K562 (cell line): Measurements from ENCODE around the gene DCAF7. TPM values are rescaled to one million over a fixed set of nuclear protein-coding genes. Genes with fewer than 3 reads are reported as not detected.

Experiments used
- DIDO1 ChIP-seq: fragments of 450-650 bp; IDR thresholded peaks from 2 replicates; pipeline ENCODE4 v1.6.1; 2016; ENCODE audit warnings: low read depth, missing biosample characterization, missing genetic modification characterization
- ESRRB ChIP-seq: fragments of 250-450 bp; sonication (Bioruptor Pico); IDR thresholded peaks from 2 replicates; pipeline ENCODE4 v1.5.0; 2020; ENCODE audit warnings: mild to moderate bottlenecking, moderate library complexity, borderline replicate concordance
- RCOR1 ChIP-seq, 2 experiments: IDR thresholded peaks; 2 replicates each; pipeline ENCODE4 v1.6.1; 2012; ENCODE audit warnings: low read depth in 2 of 2, low read length in 2 of 2, borderline replicate concordance in 1 of 2, improper control_type of control experiment in 1 of 2
- ZNF133 ChIP-seq: fragments of 250-450 bp; sonication (Bioruptor Pico); IDR thresholded peaks from 2 replicates; pipeline ENCODE4 v1.4.0; 2020; ENCODE audit warnings: mild to moderate bottlenecking
- ZNF3 ChIP-seq: fragments of 250-450 bp; sonication (Bioruptor Pico); IDR thresholded peaks from 2 replicates; pipeline ENCODE4 v1.5.0; 2021; ENCODE audit warnings: mild to moderate bottlenecking, moderate library complexity
- ZSCAN29 ChIP-seq: fragments of 450-650 bp; IDR thresholded peaks from 2 replicates; pipeline ENCODE4 v1.6.1; 2017
- polyA plus RNA-seq, 8 experiments: library from polyadenylated mRNA; depleted of rRNA in 4 of 8; stranded (reverse) in 5 of 8; unstranded in 3 of 8; fragments of >200 nt; fragmentation: Nextera tagmentation in 2 of 8; fragmentation: Illumina TruSeq in 1 of 8; extraction: Ambion mirVana in 2 of 8; extraction: Trizol in 1 of 8; gene quantifications; 2 replicates each; pipeline versions ENCODE4 v1.2.1 to v1.2.3, GENCODE V29; 2011 to 2014; ENCODE audit warnings: inconsistent platforms in 1 of 8, missing spikeins in 1 of 8
- total RNA-seq, 7 experiments: library from RNA; depleted of rRNA in 6 of 7; stranded (reverse); fragments of >200 nt in 6 of 7; fragmentation: Illumina TruSeq in 2 of 7; extraction: Trizol in 2 of 7; gene quantifications; 2 replicates each; pipeline versions ENCODE4 v1.2.1 to v1.2.3, GENCODE V29; 2011 to 2021; ENCODE audit warnings: low replicate concordance in 1 of 7
- TF ChIP-seq, protein P1 (sequence below), 2 experiments: fragments of 150-350 bp in 1 of 2; IDR thresholded peaks; 2 replicates each; pipeline ENCODE4 v1.6.1; 2012 to 2016; ENCODE audit warnings: low read depth in 2 of 2, low read length in 2 of 2, mild to moderate bottlenecking in 1 of 2, moderate library complexity in 1 of 2
- TF ChIP-seq, protein P2 (sequence below): fragments of 200-600 bp; sonication (generic); IDR thresholded peaks from one replicate; pipeline ENCODE4 v1.6.1; 2012; ENCODE audit warnings: mild to moderate bottlenecking, low read depth, low read length, inconsistent platforms
- TF ChIP-seq, protein P3 (sequence below): fragments of 250-450 bp; sonication (Bioruptor Pico); IDR thresholded peaks from 2 replicates; pipeline ENCODE4 v1.4.0; 2020; ENCODE audit warnings: mild to moderate bottlenecking, moderate library complexity

DCAF7 gene
- total and polyA plus RNA-seq, 9 of the 15 experiments (the other 6 are each of a cell fraction or from before 2014, with no cell fraction given): 30.8 to 123 (median 40.2) TPM

DNA sequence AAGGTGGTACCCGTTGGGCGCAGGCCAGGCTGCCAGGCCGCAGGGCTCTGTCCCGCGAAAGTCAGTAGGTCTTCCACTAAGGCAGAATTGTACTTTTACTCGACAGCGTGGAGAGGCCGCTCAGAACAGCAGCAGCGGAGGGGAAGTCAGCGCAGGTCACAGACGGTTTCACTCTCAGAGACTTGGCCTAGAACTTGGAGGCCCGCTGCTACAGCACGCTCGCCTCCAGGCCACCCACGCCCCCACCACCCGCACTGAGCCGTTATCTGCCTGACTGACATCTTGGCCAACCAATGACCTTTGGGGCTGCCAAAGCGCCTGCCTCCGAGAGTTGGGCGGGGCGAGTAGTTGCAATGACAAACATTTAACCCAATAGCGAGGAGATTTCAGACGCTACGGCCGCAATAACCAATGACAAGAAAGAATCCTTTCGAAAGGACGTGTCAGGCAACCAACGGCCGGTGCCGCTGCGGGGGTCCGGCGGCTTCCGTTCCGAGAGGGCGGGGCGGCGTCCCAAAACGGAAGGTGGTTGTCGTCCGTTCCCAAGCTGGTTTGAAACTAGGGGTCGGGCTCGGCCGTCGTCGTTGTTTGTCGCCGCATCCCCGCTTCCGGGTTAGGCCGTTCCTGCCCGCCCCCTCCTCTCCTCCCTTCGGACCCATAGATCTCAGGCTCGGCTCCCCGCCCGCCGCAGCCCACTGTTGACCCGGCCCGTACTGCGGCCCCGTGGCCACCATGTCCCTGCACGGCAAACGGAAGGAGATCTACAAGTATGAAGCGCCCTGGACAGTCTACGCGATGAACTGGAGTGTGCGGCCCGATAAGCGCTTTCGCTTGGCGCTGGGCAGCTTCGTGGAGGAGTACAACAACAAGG, at the start of gene DCAF7 (continued):
- TF ChIP-seq, protein P1, sequence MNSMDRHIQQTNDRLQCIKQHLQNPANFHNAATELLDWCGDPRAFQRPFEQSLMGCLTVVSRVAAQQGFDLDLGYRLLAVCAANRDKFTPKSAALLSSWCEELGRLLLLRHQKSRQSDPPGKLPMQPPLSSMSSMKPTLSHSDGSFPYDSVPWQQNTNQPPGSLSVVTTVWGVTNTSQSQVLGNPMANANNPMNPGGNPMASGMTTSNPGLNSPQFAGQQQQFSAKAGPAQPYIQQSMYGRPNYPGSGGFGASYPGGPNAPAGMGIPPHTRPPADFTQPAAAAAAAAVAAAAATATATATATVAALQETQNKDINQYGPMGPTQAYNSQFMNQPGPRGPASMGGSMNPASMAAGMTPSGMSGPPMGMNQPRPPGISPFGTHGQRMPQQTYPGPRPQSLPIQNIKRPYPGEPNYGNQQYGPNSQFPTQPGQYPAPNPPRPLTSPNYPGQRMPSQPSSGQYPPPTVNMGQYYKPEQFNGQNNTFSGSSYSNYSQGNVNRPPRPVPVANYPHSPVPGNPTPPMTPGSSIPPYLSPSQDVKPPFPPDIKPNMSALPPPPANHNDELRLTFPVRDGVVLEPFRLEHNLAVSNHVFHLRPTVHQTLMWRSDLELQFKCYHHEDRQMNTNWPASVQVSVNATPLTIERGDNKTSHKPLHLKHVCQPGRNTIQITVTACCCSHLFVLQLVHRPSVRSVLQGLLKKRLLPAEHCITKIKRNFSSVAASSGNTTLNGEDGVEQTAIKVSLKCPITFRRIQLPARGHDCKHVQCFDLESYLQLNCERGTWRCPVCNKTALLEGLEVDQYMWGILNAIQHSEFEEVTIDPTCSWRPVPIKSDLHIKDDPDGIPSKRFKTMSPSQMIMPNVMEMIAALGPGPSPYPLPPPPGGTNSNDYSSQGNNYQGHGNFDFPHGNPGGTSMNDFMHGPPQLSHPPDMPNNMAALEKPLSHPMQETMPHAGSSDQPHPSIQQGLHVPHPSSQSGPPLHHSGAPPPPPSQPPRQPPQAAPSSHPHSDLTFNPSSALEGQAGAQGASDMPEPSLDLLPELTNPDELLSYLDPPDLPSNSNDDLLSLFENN (IDR thresholded peaks at IDR 0.05; ENCODE audit: low read depth in 2 of 2, low read length in 2 of 2): no peak
- TF ChIP-seq, protein P2, sequence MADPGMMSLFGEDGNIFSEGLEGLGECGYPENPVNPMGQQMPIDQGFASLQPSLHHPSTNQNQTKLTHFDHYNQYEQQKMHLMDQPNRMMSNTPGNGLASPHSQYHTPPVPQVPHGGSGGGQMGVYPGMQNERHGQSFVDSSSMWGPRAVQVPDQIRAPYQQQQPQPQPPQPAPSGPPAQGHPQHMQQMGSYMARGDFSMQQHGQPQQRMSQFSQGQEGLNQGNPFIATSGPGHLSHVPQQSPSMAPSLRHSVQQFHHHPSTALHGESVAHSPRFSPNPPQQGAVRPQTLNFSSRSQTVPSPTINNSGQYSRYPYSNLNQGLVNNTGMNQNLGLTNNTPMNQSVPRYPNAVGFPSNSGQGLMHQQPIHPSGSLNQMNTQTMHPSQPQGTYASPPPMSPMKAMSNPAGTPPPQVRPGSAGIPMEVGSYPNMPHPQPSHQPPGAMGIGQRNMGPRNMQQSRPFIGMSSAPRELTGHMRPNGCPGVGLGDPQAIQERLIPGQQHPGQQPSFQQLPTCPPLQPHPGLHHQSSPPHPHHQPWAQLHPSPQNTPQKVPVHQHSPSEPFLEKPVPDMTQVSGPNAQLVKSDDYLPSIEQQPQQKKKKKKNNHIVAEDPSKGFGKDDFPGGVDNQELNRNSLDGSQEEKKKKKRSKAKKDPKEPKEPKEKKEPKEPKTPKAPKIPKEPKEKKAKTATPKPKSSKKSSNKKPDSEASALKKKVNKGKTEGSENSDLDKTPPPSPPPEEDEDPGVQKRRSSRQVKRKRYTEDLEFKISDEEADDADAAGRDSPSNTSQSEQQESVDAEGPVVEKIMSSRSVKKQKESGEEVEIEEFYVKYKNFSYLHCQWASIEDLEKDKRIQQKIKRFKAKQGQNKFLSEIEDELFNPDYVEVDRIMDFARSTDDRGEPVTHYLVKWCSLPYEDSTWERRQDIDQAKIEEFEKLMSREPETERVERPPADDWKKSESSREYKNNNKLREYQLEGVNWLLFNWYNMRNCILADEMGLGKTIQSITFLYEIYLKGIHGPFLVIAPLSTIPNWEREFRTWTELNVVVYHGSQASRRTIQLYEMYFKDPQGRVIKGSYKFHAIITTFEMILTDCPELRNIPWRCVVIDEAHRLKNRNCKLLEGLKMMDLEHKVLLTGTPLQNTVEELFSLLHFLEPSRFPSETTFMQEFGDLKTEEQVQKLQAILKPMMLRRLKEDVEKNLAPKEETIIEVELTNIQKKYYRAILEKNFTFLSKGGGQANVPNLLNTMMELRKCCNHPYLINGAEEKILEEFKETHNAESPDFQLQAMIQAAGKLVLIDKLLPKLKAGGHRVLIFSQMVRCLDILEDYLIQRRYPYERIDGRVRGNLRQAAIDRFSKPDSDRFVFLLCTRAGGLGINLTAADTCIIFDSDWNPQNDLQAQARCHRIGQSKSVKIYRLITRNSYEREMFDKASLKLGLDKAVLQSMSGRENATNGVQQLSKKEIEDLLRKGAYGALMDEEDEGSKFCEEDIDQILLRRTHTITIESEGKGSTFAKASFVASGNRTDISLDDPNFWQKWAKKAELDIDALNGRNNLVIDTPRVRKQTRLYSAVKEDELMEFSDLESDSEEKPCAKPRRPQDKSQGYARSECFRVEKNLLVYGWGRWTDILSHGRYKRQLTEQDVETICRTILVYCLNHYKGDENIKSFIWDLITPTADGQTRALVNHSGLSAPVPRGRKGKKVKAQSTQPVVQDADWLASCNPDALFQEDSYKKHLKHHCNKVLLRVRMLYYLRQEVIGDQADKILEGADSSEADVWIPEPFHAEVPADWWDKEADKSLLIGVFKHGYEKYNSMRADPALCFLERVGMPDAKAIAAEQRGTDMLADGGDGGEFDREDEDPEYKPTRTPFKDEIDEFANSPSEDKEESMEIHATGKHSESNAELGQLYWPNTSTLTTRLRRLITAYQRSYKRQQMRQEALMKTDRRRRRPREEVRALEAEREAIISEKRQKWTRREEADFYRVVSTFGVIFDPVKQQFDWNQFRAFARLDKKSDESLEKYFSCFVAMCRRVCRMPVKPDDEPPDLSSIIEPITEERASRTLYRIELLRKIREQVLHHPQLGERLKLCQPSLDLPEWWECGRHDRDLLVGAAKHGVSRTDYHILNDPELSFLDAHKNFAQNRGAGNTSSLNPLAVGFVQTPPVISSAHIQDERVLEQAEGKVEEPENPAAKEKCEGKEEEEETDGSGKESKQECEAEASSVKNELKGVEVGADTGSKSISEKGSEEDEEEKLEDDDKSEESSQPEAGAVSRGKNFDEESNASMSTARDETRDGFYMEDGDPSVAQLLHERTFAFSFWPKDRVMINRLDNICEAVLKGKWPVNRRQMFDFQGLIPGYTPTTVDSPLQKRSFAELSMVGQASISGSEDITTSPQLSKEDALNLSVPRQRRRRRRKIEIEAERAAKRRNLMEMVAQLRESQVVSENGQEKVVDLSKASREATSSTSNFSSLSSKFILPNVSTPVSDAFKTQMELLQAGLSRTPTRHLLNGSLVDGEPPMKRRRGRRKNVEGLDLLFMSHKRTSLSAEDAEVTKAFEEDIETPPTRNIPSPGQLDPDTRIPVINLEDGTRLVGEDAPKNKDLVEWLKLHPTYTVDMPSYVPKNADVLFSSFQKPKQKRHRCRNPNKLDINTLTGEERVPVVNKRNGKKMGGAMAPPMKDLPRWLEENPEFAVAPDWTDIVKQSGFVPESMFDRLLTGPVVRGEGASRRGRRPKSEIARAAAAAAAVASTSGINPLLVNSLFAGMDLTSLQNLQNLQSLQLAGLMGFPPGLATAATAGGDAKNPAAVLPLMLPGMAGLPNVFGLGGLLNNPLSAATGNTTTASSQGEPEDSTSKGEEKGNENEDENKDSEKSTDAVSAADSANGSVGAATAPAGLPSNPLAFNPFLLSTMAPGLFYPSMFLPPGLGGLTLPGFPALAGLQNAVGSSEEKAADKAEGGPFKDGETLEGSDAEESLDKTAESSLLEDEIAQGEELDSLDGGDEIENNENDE: no peak
- TF ChIP-seq ZNF133 (CRISPR knock-in tag): no peak
- TF ChIP-seq ZSCAN29: no peak; the same call in 1 of the 2 replicates
- TF ChIP-seq ZNF3: no peak
- TF ChIP-seq ESRRB: no peak
- TF ChIP-seq DIDO1 (tag): 0 out of 2 replicates have a peak, but pooled peaks have one; percentile 44
- TF ChIP-seq RCOR1 (IDR thresholded peaks at IDR 0.05; ENCODE audit: borderline replicate concordance in 1 of 2, low read depth in 2 of 2, low read length in 2 of 2): no peak; a peak in 1 of 4 replicates
- TF ChIP-seq, protein P3, sequence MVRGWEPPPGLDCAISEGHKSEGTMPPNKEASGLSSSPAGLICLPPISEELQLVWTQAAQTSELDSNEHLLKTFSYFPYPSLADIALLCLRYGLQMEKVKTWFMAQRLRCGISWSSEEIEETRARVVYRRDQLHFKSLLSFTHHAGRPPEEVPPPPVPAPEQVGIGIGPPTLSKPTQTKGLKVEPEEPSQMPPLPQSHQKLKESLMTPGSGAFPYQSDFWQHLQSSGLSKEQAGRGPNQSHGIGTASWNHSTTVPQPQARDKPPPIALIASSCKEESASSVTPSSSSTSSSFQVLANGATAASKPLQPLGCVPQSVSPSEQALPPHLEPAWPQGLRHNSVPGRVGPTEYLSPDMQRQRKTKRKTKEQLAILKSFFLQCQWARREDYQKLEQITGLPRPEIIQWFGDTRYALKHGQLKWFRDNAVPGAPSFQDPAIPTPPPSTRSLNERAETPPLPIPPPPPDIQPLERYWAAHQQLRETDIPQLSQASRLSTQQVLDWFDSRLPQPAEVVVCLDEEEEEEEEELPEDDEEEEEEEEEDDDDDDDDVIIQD (CRISPR knock-in tag): no peak
